VCaP (cell line): ENCODE results near the gene YBX3.

Source experiments
- H3K27ac ChIP-seq: fragments of 450-650 bp; 2 replicates; pipeline ENCODE4 v1.5.1; 2017
- CTCF ChIP-seq: fragments of 450-650 bp; conservative IDR thresholded peaks from 2 replicates; pipeline ENCODE4 v1.5.1; 2017; ENCODE audit warnings: mild to moderate bottlenecking, moderate library complexity

YBX3 gene

GRCh38 chr12:10697862-10698261 lies 25.3 kb downstream of the YBX3 start:
- no peak overlapping the region for H3K27ac ChIP-seq
- no peak for TF ChIP-seq CTCF

GRCh38 chr12:10697156-10697555 lies 26.0 kb downstream of the YBX3 start:
- no peak for TF ChIP-seq CTCF
- no peak overlapping the region for H3K27ac ChIP-seq

- TF ChIP-seq CTCF = no peak
- H3K27ac ChIP-seq = no peak overlapping the region
Observed at GRCh38 chr12:10690906-10691305, 32.2 kb downstream of the YBX3 start.

- no peak for TF ChIP-seq CTCF
- no peak overlapping the region for H3K27ac ChIP-seq
Observed at GRCh38 chr12:10689146-10689545, 34.0 kb downstream of the YBX3 start.

GRCh38 chr12:10688042-10688441 lies 35.1 kb downstream of the YBX3 start:
- H3K27ac ChIP-seq = no peak overlapping the region
- no peak for TF ChIP-seq CTCF

GRCh38 chr12:10673659-10674384 lies 49.3 kb downstream of the YBX3 start, which contains the start of gene STYK1:
Gene STYK1, minus strand, starts transcription at chr12:10674052. Its CDS starts 39,434 bp downstream, at chr12:10634618.
- peak within 1 kb of the TSS; percentile 89 for H3K27ac ChIP-seq
- TF ChIP-seq CTCF = peak; percentile 98

- peak overlapping the region; percentile 89 for H3K27ac ChIP-seq
- no peak for TF ChIP-seq CTCF
Observed at GRCh38 chr12:10672231-10672868, 50.8 kb downstream of the YBX3 start.
